ENCODE results near the gene SDK1. TPM values are rescaled to one million over a fixed set of nuclear protein-coding genes. Genes with fewer than 3 reads are reported as not detected.

Gene SDK1
- polyA plus RNA-seq, 3 donors: 3.2 to 6.6 (median 3.3) TPM

- WGBS, 3 donors: 90 to 96% (median 93%) methylated on average over 8 of the region's 8 CpGs
- H3K27ac ChIP-seq (ENCODE audit: low read depth, low read length): no peak overlapping the region
Measured at GRCh38 chr7:3835109-3835508, 534.1 kb downstream of the SDK1 start.

- WGBS, 3 donors: 83 to 92% (median 83%) methylated on average over 7 of the region's 7 CpGs
- no peak overlapping the region for H3K27ac ChIP-seq (ENCODE audit: low read depth, low read length)
Measured at GRCh38 chr7:3836855-3837254, 535.8 kb downstream of the SDK1 start.

- 87 to 96% (median 88%) methylated on average over 10 of the region's 10 CpGs for WGBS, 3 donors
Measured at GRCh38 chr7:3844540-3845151, 543.6 kb downstream of the SDK1 start.

GRCh38 chr7:3846738-3847137 lies 545.7 kb downstream of the SDK1 start:
- no peak overlapping the region for H3K27ac ChIP-seq (ENCODE audit: low read depth, low read length)

More at GRCh38 chr7:3844540-3845151, 543.6 kb downstream of the SDK1 start:
- no peak overlapping the region for H3K27ac ChIP-seq (ENCODE audit: low read depth, low read length)

GRCh38 chr7:3847336-3847735 lies 546.3 kb downstream of the SDK1 start:
- H3K27ac ChIP-seq (ENCODE audit: low read depth, low read length): no peak overlapping the region
- WGBS, 3 donors: 78 to 88% (median 81%) methylated on average over 6 of the region's 6 CpGs

More at GRCh38 chr7:3846738-3847137, 545.7 kb downstream of the SDK1 start:
- WGBS, 3 donors: 89 to 93% (median 90%) methylated on average over 9 of the region's 9 CpGs

- 90 to 94% (median 93%) methylated on average over 1 of the region's 1 CpG for WGBS, 3 donors
- H3K27ac ChIP-seq (ENCODE audit: low read depth, low read length): no peak overlapping the region
Measured at GRCh38 chr7:3859431-3859830, 558.4 kb downstream of the SDK1 start.

GRCh38 chr7:3860932-3861331 lies 559.9 kb downstream of the SDK1 start:
- WGBS, 3 donors: 68 to 75% (median 75%) methylated on average over 9 of the region's 9 CpGs
- H3K27ac ChIP-seq (ENCODE audit: low read depth, low read length): no peak overlapping the region

- no peak overlapping the region for H3K27ac ChIP-seq (ENCODE audit: low read depth, low read length)
- WGBS, 3 donors: 26 to 51% (median 42%) methylated on average over 1 of the region's 1 CpG
Measured at GRCh38 chr7:3861386-3861785, 560.3 kb downstream of the SDK1 start.

GRCh38 chr7:3861941-3862340 lies 560.9 kb downstream of the SDK1 start:
- H3K27ac ChIP-seq (ENCODE audit: low read depth, low read length): no peak overlapping the region
- WGBS, 3 donors: 14 to 51% (median 14%) methylated on average over 5 of the region's 5 CpGs

- 89 to 96% (median 93%) methylated on average over 4 of the region's 4 CpGs for WGBS, 3 donors
- no peak overlapping the region for H3K27ac ChIP-seq (ENCODE audit: low read depth, low read length)
Measured at GRCh38 chr7:3862774-3863173, 561.7 kb downstream of the SDK1 start.

- H3K27ac ChIP-seq (ENCODE audit: low read depth, low read length): no peak overlapping the region
- WGBS, 3 donors: 61 to 83% (median 66%) methylated on average over 5 of the region's 5 CpGs
Measured at GRCh38 chr7:3866277-3866676, 565.2 kb downstream of the SDK1 start.

- no peak overlapping the region for H3K27ac ChIP-seq (ENCODE audit: low read depth, low read length)
- WGBS, 3 donors: 57 to 87% (median 65%) methylated on average over 5 of the region's 5 CpGs
Measured at GRCh38 chr7:3867863-3868262, 566.8 kb downstream of the SDK1 start.

- 61 to 78% (median 69%) methylated on average over 14 of the region's 14 CpGs for WGBS, 3 donors
- no peak overlapping the region for H3K27ac ChIP-seq (ENCODE audit: low read depth, low read length)
Measured at GRCh38 chr7:3879355-3880075, 578.5 kb downstream of the SDK1 start.

- no peak overlapping the region for H3K27ac ChIP-seq (ENCODE audit: low read depth, low read length)
- 79 to 88% (median 81%) methylated on average over 26 of the region's 26 CpGs for WGBS, 3 donors
Measured at GRCh38 chr7:3880228-3880987, 579.4 kb downstream of the SDK1 start.

GRCh38 chr7:3882782-3883181 lies 581.7 kb downstream of the SDK1 start:
- WGBS, 3 donors: 76 to 88% (median 86%) methylated on average over 5 of the region's 5 CpGs
- no peak overlapping the region for H3K27ac ChIP-seq (ENCODE audit: low read depth, low read length)

GRCh38 chr7:3884543-3884942 lies 583.5 kb downstream of the SDK1 start:
- H3K27ac ChIP-seq (ENCODE audit: low read depth, low read length): no peak overlapping the region
- 88 to 98% (median 95%) methylated on average over 6 of the region's 6 CpGs for WGBS, 3 donors

GRCh38 chr7:3887096-3887690 lies 586.1 kb downstream of the SDK1 start:
- WGBS, 3 donors: 64 to 88% (median 64%) methylated on average over 4 of the region's 4 CpGs
- no peak overlapping the region for H3K27ac ChIP-seq (ENCODE audit: low read depth, low read length)

- 68 to 90% (median 75%) methylated on average over 8 of the region's 8 CpGs for WGBS, 3 donors
- H3K27ac ChIP-seq (ENCODE audit: low read depth, low read length): no peak overlapping the region
Measured at GRCh38 chr7:3888096-3888495, 587.0 kb downstream of the SDK1 start.

- WGBS, 3 donors: 70 to 85% (median 73%) methylated on average over 7 of the region's 7 CpGs
- H3K27ac ChIP-seq (ENCODE audit: low read depth, low read length): no peak overlapping the region
Measured at GRCh38 chr7:3892157-3892556, 591.1 kb downstream of the SDK1 start.
